IgD-negative memory B cell (primary cell): ENCODE results near the gene VAMP5. TPM values are rescaled to one million over a fixed set of nuclear protein-coding genes. Genes with fewer than 3 reads are reported as not detected.

Source experiments
- H3K27ac Mint-ChIP-seq, 3 donors: one replicate each; pipeline ENCODE4 v1.8.0; 2020 to 2022; ENCODE audit warnings: mild to moderate bottlenecking in 3 of 3, mixed read lengths in 3 of 3, moderate library complexity in 1 of 3
- H3K27me3 Mint-ChIP-seq: one replicate; pipeline ENCODE4 v1.8.0; 2021; ENCODE audit warnings: mixed read lengths
- H3K36me3 Mint-ChIP-seq: one replicate; pipeline ENCODE4 v1.8.0; 2020; ENCODE audit warnings: mild to moderate bottlenecking, mixed read lengths
- H3K4me1 Mint-ChIP-seq, 3 donors: one replicate each; pipeline ENCODE4 v1.8.0; 2020 to 2022; ENCODE audit warnings: mixed read lengths in 3 of 3, mild to moderate bottlenecking in 1 of 3
- H3K4me3 Mint-ChIP-seq, 4 donors: one replicate each; pipeline ENCODE4 v1.8.0; 2020 to 2022; ENCODE audit warnings: mild to moderate bottlenecking in 4 of 4, mixed read lengths in 4 of 4, moderate library complexity in 3 of 4
- H3K9me3 Mint-ChIP-seq, 3 donors: one replicate each; pipeline ENCODE4 v1.8.0; 2020 to 2021; ENCODE audit warnings: mixed read lengths in 3 of 3, mild to moderate bottlenecking in 1 of 3
- polyA plus RNA-seq: library from polyadenylated mRNA; unstranded; fragments of 300-500 nt; fragmentation: Illumina TruSeq; gene quantifications from one replicate; pipeline ENCODE4 v1.2.3, GENCODE V29; 2021

Gene VAMP5
- polyA plus RNA-seq, 1 donor from 2014 or later: 43.0 TPM

DNA sequence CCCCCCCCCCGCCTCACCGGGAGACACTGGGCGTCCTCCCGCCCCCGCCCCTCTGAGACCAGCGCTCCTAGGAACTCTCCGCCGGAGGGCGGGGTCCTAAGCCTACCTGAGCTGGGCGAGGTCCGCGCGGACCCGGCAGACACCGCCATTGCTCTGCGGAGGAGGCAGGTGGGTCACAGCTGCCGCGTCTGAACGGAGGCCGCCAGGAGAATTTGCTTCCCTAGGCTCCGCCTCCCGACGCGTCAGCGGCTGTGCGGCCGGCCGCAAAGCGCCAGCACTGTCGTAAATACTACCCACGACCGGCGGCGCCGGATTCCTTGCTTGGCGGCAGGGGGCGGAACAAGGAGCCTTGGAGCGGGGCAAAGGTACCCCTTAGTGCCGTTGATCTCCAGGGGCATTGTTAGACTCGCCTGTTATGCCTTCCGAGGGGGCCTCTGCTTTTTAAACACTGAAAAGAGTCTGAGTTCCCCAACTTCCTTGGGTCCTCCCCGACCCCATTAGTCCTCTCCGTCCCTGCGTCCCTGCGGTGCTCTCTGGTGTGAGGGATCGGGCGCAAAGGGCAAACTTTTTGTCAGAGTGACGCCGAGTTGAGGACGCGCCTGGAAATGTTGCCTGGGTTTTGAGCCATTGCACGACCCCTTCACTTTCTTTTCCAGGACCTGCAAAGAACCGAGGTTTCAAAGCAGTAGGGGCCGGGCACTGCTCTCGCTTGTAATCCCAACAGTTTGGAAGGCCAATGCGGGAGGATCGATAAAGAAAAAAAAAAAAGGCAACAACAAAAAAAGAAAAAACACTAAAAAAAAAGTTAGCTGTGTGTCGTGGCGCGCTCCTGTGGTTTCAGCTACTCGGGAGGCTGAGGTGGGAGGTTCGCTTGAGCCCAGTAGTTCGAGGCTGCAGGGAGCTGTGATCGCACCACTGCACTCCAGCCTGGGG, 22.7 kb upstream of the VAMP5 start, which contains the start of gene GGCX:
TSS of gene GGCX (minus strand) at position 214 of the 933 bp plus-strand sequence. CDS start at position 149, 65 bp downstream.
- H3K9me3 Mint-ChIP-seq: no peaks in the 10 kb centered on the region
- peak within 1 kb of the TSS; percentile 96 to 97 (median 96) for H3K4me3 Mint-ChIP-seq
- peaks cover 5% of the 10 kb centered on the region for H3K36me3 Mint-ChIP-seq
- no peaks in the 10 kb centered on the region for H3K27me3 Mint-ChIP-seq
- H3K27ac Mint-ChIP-seq: peak within 1 kb of the TSS; percentile 91 to 95 (median 94)
- H3K4me1 Mint-ChIP-seq: peaks cover 17 to 22% (median 21%) of the 10 kb centered on the region in 3 donors

GRCh38 chr2:85564144-85564563, 20.1 kb upstream of the VAMP5 start:
- peak overlapping the region in 3 of 4 donors; percentile 41 to 67 (median 52) for H3K4me3 Mint-ChIP-seq

DNA sequence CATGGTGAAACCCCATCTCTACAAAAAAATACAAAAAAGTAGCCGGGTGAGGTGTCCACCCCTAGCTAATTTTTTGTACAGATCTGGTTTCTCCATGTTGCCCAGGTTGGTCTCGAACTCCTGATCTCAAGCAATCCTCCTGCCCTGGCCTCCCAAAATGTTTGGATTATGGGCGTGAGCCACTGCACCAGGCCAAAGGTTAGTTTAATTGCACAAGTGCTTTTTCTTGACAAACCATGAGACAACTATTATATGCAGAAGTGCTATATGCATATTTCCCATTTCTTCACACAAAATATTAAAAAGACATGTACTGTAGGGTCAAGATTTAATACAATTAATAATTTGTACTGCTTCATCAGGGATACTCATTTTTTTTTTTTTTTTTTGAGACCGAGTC, 18.0 kb upstream of the VAMP5 start:
- no peak overlapping the region for H3K4me3 Mint-ChIP-seq
- peak overlapping the region in 1 of 3 donors; percentile 5 for H3K27ac Mint-ChIP-seq
- peaks cover 1% of the 10 kb centered on the region for H3K27me3 Mint-ChIP-seq
- peaks cover 7 to 12% (median 9%) of the 10 kb centered on the region in 3 donors for H3K4me1 Mint-ChIP-seq
- H3K36me3 Mint-ChIP-seq: peaks cover 2% of the 10 kb centered on the region
- no peaks in the 10 kb centered on the region for H3K9me3 Mint-ChIP-seq

More at GRCh38 chr2:85564144-85564563, 20.1 kb upstream of the VAMP5 start:
- Mint-ChIP-seq H3K4me1 (peaks cover 17 to 22% (median 19%) of the 10 kb centered on the region in 3 donors), H3K9me3 (no peaks in the 10 kb centered on the region), H3K27ac (peak overlapping the region; percentile 14 to 42 (median 18)), H3K27me3 (no peaks in the 10 kb centered on the region), H3K36me3 (peaks cover 2% of the 10 kb centered on the region)

DNA sequence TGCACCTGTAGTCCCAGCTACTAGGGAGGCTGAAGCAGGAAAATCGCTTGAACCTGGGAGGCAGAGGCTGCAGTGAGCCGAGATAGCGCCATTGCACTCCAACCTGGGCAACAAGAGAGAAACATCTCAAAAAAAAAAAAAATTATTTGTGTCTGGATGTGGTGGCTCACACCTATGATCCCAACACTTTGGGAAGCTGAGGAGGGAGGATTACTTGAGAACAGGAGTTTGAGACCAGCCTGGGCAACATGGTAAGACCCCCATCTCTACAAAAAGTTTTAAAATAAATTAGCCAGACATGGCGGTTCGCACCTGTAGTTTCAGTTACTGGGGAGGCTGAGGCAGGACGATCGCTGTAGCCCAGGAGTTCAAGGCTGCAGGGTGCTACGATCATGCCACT, 8.5 kb upstream of the VAMP5 start:
- H3K27ac Mint-ChIP-seq: no peak overlapping the region
- peaks cover 15 to 20% (median 18%) of the 10 kb centered on the region in 3 donors for H3K4me1 Mint-ChIP-seq
- H3K9me3 Mint-ChIP-seq: no peaks in the 10 kb centered on the region
- peak overlapping the region in 1 of 4 donors; percentile 88 for H3K4me3 Mint-ChIP-seq
- H3K36me3 Mint-ChIP-seq: peaks cover 2% of the 10 kb centered on the region
- H3K27me3 Mint-ChIP-seq: no peaks in the 10 kb centered on the region

- Mint-ChIP-seq H3K4me1 (peaks cover 16 to 25% (median 18%) of the 10 kb centered on the region in 3 donors), H3K27ac (peak overlapping the region; percentile 62 to 96 (median 95))
Measured at GRCh38 chr2:85577063-85577385, 7.2 kb upstream of the VAMP5 start.

GRCh38 chr2:85577386-85578242, 6.6 kb upstream of the VAMP5 start, which contains the start of gene VAMP8:
VAMP8 (plus strand) TSS chr2:85577586; CDS start chr2:85577647, 61 bp downstream.
- Mint-ChIP-seq H3K4me3 (peak within 1 kb of the TSS; percentile 88 to 99 (median 92)), H3K9me3 (no peaks in the 10 kb centered on the region), H3K4me1 (peaks cover 16 to 26% (median 18%) of the 10 kb centered on the region in 3 donors), H3K36me3 (peaks cover 7% of the 10 kb centered on the region), H3K27me3 (no peaks in the 10 kb centered on the region), H3K27ac (peak within 1 kb of the TSS; percentile 62 to 96 (median 95))

More at GRCh38 chr2:85577063-85577385, 7.2 kb upstream of the VAMP5 start:
- H3K9me3 Mint-ChIP-seq: no peaks in the 10 kb centered on the region
- H3K27me3 Mint-ChIP-seq: no peaks in the 10 kb centered on the region
- H3K4me3 Mint-ChIP-seq: peak overlapping the region; percentile 88 to 99 (median 92)
- H3K36me3 Mint-ChIP-seq: peaks cover 6% of the 10 kb centered on the region

GRCh38 chr2:85578243-85579180, 5.7 kb upstream of the VAMP5 start:
- Mint-ChIP-seq H3K27me3 (no peaks in the 10 kb centered on the region), H3K36me3 (peaks cover 8% of the 10 kb centered on the region), H3K9me3 (no peaks in the 10 kb centered on the region), H3K4me1 (peaks cover 18 to 28% (median 20%) of the 10 kb centered on the region in 3 donors), H3K4me3 (peak overlapping the region; percentile 88 to 99 (median 92)), H3K27ac (peak overlapping the region; percentile 62 to 96 (median 95))

GRCh38 chr2:85579266-85579935, 4.8 kb upstream of the VAMP5 start:
- H3K4me1 Mint-ChIP-seq: peaks cover 23 to 30% (median 25%) of the 10 kb centered on the region in 3 donors
- H3K27me3 Mint-ChIP-seq: no peaks in the 10 kb centered on the region
- peak overlapping the region in 1 of 3 donors; percentile 57 for H3K27ac Mint-ChIP-seq
- no peaks in the 10 kb centered on the region for H3K9me3 Mint-ChIP-seq
- H3K36me3 Mint-ChIP-seq: peaks cover 8% of the 10 kb centered on the region
- peak overlapping the region; percentile 88 to 99 (median 92) for H3K4me3 Mint-ChIP-seq

- H3K36me3 Mint-ChIP-seq: peaks cover 8% of the 10 kb centered on the region
- no peaks in the 10 kb centered on the region for H3K9me3 Mint-ChIP-seq
- no peak overlapping the region for H3K27ac Mint-ChIP-seq
- H3K27me3 Mint-ChIP-seq: no peaks in the 10 kb centered on the region
- peaks cover 28 to 36% (median 31%) of the 10 kb centered on the region in 3 donors for H3K4me1 Mint-ChIP-seq
- H3K4me3 Mint-ChIP-seq: peak overlapping the region in 1 of 4 donors; percentile 88
Measured at GRCh38 chr2:85580206-85580605, 4.0 kb upstream of the VAMP5 start.

GRCh38 chr2:85582492-85582891, 1.7 kb upstream of the VAMP5 start:
- Mint-ChIP-seq H3K27me3 (no peaks in the 10 kb centered on the region), H3K4me1 (peaks cover 31 to 35% (median 34%) of the 10 kb centered on the region in 3 donors), H3K9me3 (no peaks in the 10 kb centered on the region), H3K4me3 (peak overlapping the region in 1 of 4 donors; percentile 82), H3K36me3 (peaks cover 8% of the 10 kb centered on the region), H3K27ac (no peak overlapping the region)

DNA sequence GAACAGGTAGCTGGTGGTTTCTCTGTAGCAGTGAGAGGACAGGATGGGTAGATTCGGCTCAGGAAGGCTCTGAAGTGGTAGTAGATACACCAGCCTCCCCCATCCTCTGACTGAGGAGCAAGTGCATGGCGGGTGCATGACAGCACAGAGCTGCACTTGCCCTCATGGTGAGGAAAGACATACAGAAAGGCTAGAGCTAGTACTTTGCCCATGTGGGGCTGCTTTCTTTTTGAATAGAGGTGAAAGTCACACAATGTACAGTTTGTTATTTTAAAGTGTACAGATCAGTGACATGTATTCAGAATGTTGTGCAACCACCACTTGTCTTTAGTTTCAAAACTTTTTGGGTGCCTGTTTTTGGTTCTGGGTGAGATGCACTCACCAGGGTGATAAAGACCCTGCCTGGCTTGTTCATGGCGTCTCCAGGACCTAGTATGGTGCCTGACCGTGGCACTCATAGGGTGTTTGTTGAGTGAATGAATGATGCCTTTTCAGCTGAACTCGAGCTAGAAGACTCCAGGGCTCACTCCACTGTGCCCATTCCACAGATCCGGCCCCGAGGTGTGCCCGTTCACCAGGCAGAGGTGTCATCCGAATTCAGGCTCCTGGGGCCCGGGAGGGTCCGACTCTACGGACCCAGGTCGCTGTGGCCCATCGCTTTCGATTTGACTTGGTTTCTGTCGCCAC, 421 bp upstream of the VAMP5 start:
- peak overlapping the region; percentile 65 to 94 (median 88) for H3K4me3 Mint-ChIP-seq
- H3K4me1 Mint-ChIP-seq: peaks cover 26 to 32% (median 28%) of the 10 kb centered on the region in 3 donors
- H3K27ac Mint-ChIP-seq: peak overlapping the region; percentile 29 to 88 (median 46)
- peaks cover 8% of the 10 kb centered on the region for H3K36me3 Mint-ChIP-seq
- no peaks in the 10 kb centered on the region for H3K9me3 Mint-ChIP-seq
- no peaks in the 10 kb centered on the region for H3K27me3 Mint-ChIP-seq

GRCh38 chr2:85584857-85585780, 888 bp downstream of the VAMP5 start:
- Mint-ChIP-seq H3K27me3 (no peaks in the 10 kb centered on the region), H3K4me1 (peaks cover 23 to 26% (median 26%) of the 10 kb centered on the region in 3 donors), H3K9me3 (no peaks in the 10 kb centered on the region), H3K27ac (peak overlapping the region in 1 of 3 donors; percentile 36), H3K36me3 (peaks cover 6% of the 10 kb centered on the region), H3K4me3 (peak overlapping the region; percentile 65 to 92 (median 88))
